Spleen (tissue), 11 donors: ENCODE data around the gene ME3. TPM values are rescaled to one million over a fixed set of nuclear protein-coding genes. Genes with fewer than 3 reads are reported as not detected.

Experiments used
- DNase-seq: peaks from one replicate; pipeline ENCODE4 v3.0.0-alpha.2; 2020
- H3K27ac ChIP-seq, 8 donors: fragments of 200-600 bp; sonication (generic) in 7 of 8; 1 replicate in 4 of 8; 2 replicates in 4 of 8; pipeline versions ENCODE4 v1.5.0 to v1.8.0; 2016 to 2021; ENCODE audit warnings: inconsistent platforms in 4 of 8, mild to moderate bottlenecking in 4 of 8, moderate library complexity in 1 of 8
- H3K27me3 ChIP-seq, 7 donors: fragments of 200-600 bp; sonication (generic) in 6 of 7; replicated peaks in 1 of 7; 1 replicate in 4 of 7; 2 replicates in 3 of 7; pipeline versions ENCODE4 v1.5.0 to v1.8.0; 2016 to 2021; ENCODE audit warnings: inconsistent platforms in 3 of 7, mild to moderate bottlenecking in 1 of 7
- H3K36me3 ChIP-seq, 6 donors: fragments of 200-600 bp; sonication (generic) in 5 of 6; 1 replicate in 4 of 6; 2 replicates in 2 of 6; pipeline versions ENCODE4 v1.5.0 to v1.8.0; 2016 to 2021; ENCODE audit warnings: inconsistent platforms in 2 of 6
- H3K4me1 ChIP-seq, 6 donors: fragments of 200-600 bp; sonication (generic) in 5 of 6; 1 replicate in 3 of 6; 2 replicates in 3 of 6; pipeline versions ENCODE4 v1.5.0 to v1.8.0; 2016 to 2021; ENCODE audit warnings: inconsistent platforms in 3 of 6
- H3K4me3 ChIP-seq, 8 donors: fragments of 200-600 bp; sonication (generic) in 7 of 8; 1 replicate in 4 of 8; 2 replicates in 4 of 8; pipeline versions ENCODE4 v1.5.0 to v1.8.0; 2016 to 2021; ENCODE audit warnings: inconsistent platforms in 4 of 8, mild to moderate bottlenecking in 4 of 8, moderate library complexity in 2 of 8
- H3K9me3 ChIP-seq, 8 donors: fragments of 200-600 bp; sonication (generic) in 7 of 8; 1 replicate in 4 of 8; 2 replicates in 4 of 8; pipeline versions ENCODE4 v1.5.0 to v1.8.0; 2016 to 2021; ENCODE audit warnings: inconsistent platforms in 4 of 8
- CTCF ChIP-seq, 11 experiments: fragments of 200-600 bp in 7 of 11; fragments of 450-650 bp in 4 of 11; sonication (generic) in 4 of 11; IDR thresholded peaks in 8 of 11; conservative IDR thresholded peaks in 3 of 11; 1 replicate in 7 of 11; 2 replicates in 4 of 11; pipeline versions ENCODE4 v1.4.0 to v1.8.0; 2016 to 2021; ENCODE audit warnings: antibody characterized with exemption in 11 of 11, inconsistent platforms in 4 of 11, mild to moderate bottlenecking in 1 of 11
- POLR2A ChIP-seq, 3 donors: fragments of 450-650 bp; IDR thresholded peaks; one replicate each; pipeline ENCODE4 v1.5.1; 2017; ENCODE audit warnings: antibody characterized with exemption in 3 of 3, mild to moderate bottlenecking in 1 of 3
- POLR2AphosphoS5 ChIP-seq, 3 donors: sonication (generic); formaldehyde crosslinking; IDR thresholded peaks; one replicate each; pipeline ENCODE4 v1.5.1; 2017; ENCODE audit warnings: antibody characterized with exemption in 3 of 3
- WGBS, 5 donors: extraction: QIAGEN DNeasy Blood & Tissue Kit in 3 of 5; methylation state at CpG; one replicate each; pipeline versions ENCODE4 v1.1.5 to v1.1.7; 2013 to 2018; 5-methylcytosine and 5-hydroxymethylcytosine counted together
- intact Hi-C: fragments of 100-400 bp; cut with DNase I; formaldehyde crosslinking; loops from one replicate; pipeline ENCODE4 v1.15.0; 2023; ENCODE audit warnings: low total_unique reads
- polyA plus RNA-seq, 3 donors: library from polyadenylated mRNA; stranded (reverse); fragments of 200-250 nt; gene quantifications; one replicate each; pipeline ENCODE4 v1.2.1, GENCODE V29; 2013
- total RNA-seq, 7 donors: library from RNA; depleted of rRNA in 3 of 7; stranded (reverse); fragments of >200 nt in 3 of 7; fragmentation: NEBNext Ultra II Directional in 4 of 7; extraction: Animal tissue kit (Norgen Biotek cat#: 25700) in 4 of 7; gene quantifications; one replicate each; pipeline versions ENCODE4 v1.1.0 to v1.2.1, GENCODE V29; 2016 to 2021
- donor health status: healthy with polysubstance abuse.
- donor health status: DM: no; HTN: no; CAD: no; lungs with moderate emphysema.
- donor health status: DM: no; HTN: no; CAD: no.
- donor health status: Bipolar disorder and iron deficiency.
- donor health status: healthy.
- donor health status: DM: no; HTN: no; CAD: no.
- donor health status: DM: yes; HTN: yes; CAD: no.

Gene ME3
- total and polyA plus RNA-seq, 10 donors = 6.4 to 25.9 (median 18.3) TPM

- H3K27me3 ChIP-seq = no peaks in the 10 kb centered on the region
- WGBS, 5 donors = 53 to 92% (median 69%) methylated on average over 1 of the region's 1 CpG
- TF ChIP-seq POLR2A (IDR thresholded peaks at IDR 0.05) = no peak
- no peak for TF ChIP-seq CTCF (IDR thresholded peaks at IDR 0.05 in 8 of 11, conservative IDR thresholded peaks at IDR 0.05 in 3 of 11)
- no peak for TF ChIP-seq POLR2AphosphoS5 (IDR thresholded peaks at IDR 0.05)
- no peaks in the 10 kb centered on the region for H3K36me3 ChIP-seq
- H3K27ac ChIP-seq = peak overlapping the region in 4 of 8 donors; percentile 1 to 22 (median 8)
- no peak for DNase-seq
- intact Hi-C loops = loop anchor here (10.0 kb wide), 1 partner anchor 152 kb away; no protein-coding TSS in a partner anchor
- H3K9me3 ChIP-seq = no peaks in the 10 kb centered on the region
- peaks cover 0 to 23% (median 17%) of the 10 kb centered on the region in 6 donors for H3K4me1 ChIP-seq
- no peak overlapping the region for H3K4me3 ChIP-seq
Measured at GRCh38 chr11:86606836-86607481, 65.5 kb downstream of the ME3 start.

GRCh38 chr11:86606270-86606835 is 66.1 kb downstream of the ME3 start:
- TF ChIP-seq POLR2AphosphoS5 (IDR thresholded peaks at IDR 0.05) = no peak
- TF ChIP-seq POLR2A (IDR thresholded peaks at IDR 0.05) = no peak
- H3K9me3 ChIP-seq = no peaks in the 10 kb centered on the region
- DNase-seq = no peak
- intact Hi-C loops = loop anchor here (10.0 kb wide), 1 partner anchor 152 kb away; no protein-coding TSS in a partner anchor
- H3K27ac ChIP-seq = peak overlapping the region in 4 of 8 donors; percentile 1 to 22 (median 8)
- H3K4me1 ChIP-seq = peaks cover 0 to 23% (median 17%) of the 10 kb centered on the region in 6 donors
- H3K4me3 ChIP-seq = no peak overlapping the region
- H3K27me3 ChIP-seq = no peaks in the 10 kb centered on the region
- no peaks in the 10 kb centered on the region for H3K36me3 ChIP-seq
- 75 to 92% (median 85%) methylated on average over 3 of the region's 3 CpGs for WGBS, 5 donors

DNA sequence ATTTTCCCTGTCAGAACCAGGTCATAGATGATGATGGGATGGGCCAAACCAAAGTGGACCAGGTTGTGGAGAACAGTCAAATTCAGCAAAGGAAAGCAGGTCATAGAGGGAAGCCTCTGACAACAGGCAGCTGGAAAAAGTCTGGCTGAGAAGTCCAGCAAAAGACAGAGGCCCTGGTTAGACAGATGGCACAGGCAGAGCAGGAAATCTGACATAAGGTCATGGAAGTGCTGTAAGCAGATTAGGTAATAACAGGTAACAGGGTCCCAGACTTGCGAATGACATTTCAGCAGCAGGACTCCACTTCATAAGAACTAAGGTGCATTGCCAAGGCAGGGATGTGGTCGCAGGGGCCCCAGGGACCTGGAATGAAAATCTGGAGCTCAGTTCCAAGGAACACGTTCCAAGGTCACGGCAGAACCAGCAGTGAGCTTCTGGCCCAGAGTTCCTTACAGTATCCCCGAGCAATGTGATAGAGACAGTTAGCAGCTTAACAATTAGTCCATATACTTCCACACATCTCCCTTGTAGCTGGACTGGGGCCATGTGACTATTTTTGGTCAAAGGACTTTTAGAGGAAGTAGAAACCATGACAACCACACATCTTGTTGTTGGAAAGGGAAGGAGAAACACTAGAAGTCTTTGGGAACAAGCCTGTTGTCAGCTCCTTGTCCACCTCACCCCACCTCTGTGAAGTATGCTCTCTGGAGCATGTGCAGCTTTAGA is 75.4 kb downstream of the ME3 start:
- H3K4me1 ChIP-seq = peaks cover 0 to 26% (median 12%) of the 10 kb centered on the region in 6 donors
- DNase-seq = no peak
- WGBS, 5 donors = 65 to 82% (median 66%) methylated on average over 5 of the region's 5 CpGs
- peaks cover 0 to 6% (median 0%) of the 10 kb centered on the region in 8 donors for H3K9me3 ChIP-seq
- TF ChIP-seq CTCF (IDR thresholded peaks at IDR 0.05 in 8 of 11, conservative IDR thresholded peaks at IDR 0.05 in 3 of 11) (no peak), POLR2A (IDR thresholded peaks at IDR 0.05) (no peak), POLR2AphosphoS5 (IDR thresholded peaks at IDR 0.05) (no peak)
- intact Hi-C loops = no loop called here
- H3K36me3 ChIP-seq = no peaks in the 10 kb centered on the region
- H3K27ac ChIP-seq = no peak overlapping the region
- no peaks in the 10 kb centered on the region for H3K27me3 ChIP-seq
- no peak overlapping the region for H3K4me3 ChIP-seq

DNA sequence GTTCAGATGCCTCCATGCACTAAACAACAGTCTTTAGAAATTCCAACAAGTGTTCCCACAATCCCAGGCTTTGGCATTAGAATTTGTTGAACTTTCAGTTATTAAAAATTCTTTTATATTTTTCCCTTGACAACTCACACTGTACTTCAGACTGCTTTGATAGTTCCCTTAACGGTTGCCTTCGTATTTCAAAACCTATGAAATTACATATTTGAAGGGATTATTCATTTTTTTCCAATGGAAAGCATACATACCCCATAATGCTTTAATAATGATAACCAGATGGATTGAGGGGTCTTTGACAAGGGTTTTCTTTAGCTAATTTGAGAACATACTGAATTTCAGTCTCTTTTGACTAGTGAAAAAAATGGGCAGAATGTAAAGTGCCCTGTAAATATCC is 76.5 kb downstream of the ME3 start:
- H3K27ac ChIP-seq = no peak overlapping the region
- 86 to 99% (median 98%) methylated on average over 2 of the region's 2 CpGs for WGBS, 5 donors
- H3K36me3 ChIP-seq = no peaks in the 10 kb centered on the region
- no peaks in the 10 kb centered on the region for H3K27me3 ChIP-seq
- no peak overlapping the region for H3K4me3 ChIP-seq
- no peak for DNase-seq
- intact Hi-C loops = no loop called here
- peaks cover 0 to 6% (median 0%) of the 10 kb centered on the region in 8 donors for H3K9me3 ChIP-seq
- H3K4me1 ChIP-seq = peaks cover 0 to 28% (median 12%) of the 10 kb centered on the region in 6 donors
- TF ChIP-seq CTCF (IDR thresholded peaks at IDR 0.05 in 8 of 11, conservative IDR thresholded peaks at IDR 0.05 in 3 of 11) = no peak
- TF ChIP-seq POLR2A (IDR thresholded peaks at IDR 0.05) = no peak
- no peak for TF ChIP-seq POLR2AphosphoS5 (IDR thresholded peaks at IDR 0.05)
